ENCODE measurements around the gene AMY1C. TPM values are rescaled to one million over a fixed set of nuclear protein-coding genes. Genes with fewer than 3 reads are reported as not detected.
A peak's percentile ranks its signal among the peaks of the same experiment; 100 is the strongest.
"Not testable (repeated sequence)": the region's sequence is repeated elsewhere in the genome, so short reads cannot be mapped to it uniquely, and the experiment has no call there.

The AMY1C gene
- total RNA-seq (ENCODE audit: insufficient read depth, low replicate concordance): not detected

DNA sequence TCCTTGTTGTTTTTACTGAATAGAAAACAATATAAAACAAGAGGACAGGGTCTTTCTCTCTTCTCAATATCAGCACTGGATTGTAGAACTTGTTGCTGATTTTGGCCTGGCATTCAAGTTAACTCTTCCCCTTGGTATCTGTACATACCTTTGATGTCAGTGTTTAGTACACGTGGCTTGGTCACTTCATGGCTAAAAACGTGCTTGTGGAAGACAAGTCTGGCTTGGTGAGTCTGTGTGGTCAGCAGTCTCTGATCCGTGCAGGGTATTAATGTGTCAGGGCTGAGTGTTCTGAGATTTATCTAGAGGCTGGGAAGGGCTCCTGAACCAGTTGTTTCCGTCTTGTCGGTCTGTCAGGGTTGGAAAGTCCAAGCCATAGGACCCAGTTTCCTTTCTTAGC lies at the start of gene AMY1C:
TSS of gene AMY1C (plus strand) at position 301 of the 400 bp plus-strand sequence. CDS start 572 bp downstream, outside the sequence.
- DNase-seq (ENCODE audit: low spot score): not testable (repeated sequence)

DNA sequence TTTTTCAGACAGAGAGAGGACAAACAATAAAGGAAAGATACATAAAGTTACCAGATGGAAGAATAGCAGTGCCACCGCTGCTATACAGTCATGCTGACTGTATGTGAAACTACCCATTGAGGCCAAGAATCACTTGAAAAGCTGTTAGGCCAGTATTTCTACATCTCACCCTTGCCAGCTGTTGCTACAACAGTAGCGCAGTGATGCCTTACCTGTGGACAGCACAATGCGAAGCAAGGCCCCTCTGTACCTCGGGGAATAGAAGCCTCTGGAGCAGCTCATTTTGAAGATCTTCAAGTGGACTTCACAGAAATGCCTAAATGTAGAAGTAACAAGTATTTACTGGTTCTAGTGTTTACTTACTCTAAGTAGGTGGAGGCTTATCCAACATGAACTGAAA lies 49.0 kb upstream of the AMY1C start:
- not testable (repeated sequence) for DNase-seq (ENCODE audit: low spot score)

DNA sequence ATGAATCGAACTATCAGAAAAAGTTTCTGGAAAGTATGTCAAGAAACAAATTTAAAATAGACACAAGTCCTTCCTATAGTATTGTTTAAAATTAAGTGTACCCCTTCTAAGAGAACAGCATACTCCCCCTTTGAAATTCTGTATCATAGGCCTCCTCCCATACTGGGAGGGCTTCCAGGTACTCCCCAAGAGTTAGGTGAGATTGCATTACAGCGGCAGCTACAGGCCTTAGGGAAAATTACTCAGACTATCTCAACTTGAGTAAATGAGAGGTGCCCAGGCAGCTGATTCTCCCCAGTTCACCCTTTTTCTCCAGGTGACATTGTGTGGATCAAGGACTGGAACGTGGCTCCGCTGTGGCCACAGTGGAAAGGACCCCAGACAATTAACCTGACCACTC lies 48.4 kb upstream of the AMY1C start:
- DNase-seq (ENCODE audit: low spot score): not testable (repeated sequence)

DNA sequence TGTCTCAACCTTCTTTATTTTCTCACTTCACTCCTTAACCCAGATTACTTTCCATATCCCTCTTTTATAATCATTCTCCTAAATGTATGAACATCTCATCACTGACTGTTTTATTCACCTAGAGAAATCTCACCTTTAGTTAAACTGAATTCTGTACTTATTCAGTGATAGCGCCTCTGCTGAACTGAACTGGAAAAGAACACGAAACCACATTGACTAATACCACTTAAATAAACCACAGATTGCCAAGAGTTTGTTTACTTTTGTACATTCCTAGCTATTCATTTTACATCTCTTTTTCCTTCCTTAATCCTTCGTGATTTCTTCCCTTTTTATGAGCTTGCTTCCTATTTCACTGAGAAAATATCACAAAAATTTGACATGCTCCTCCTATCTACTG lies 42.0 kb upstream of the AMY1C start:
- not testable (repeated sequence) for DNase-seq (ENCODE audit: low spot score)

DNA sequence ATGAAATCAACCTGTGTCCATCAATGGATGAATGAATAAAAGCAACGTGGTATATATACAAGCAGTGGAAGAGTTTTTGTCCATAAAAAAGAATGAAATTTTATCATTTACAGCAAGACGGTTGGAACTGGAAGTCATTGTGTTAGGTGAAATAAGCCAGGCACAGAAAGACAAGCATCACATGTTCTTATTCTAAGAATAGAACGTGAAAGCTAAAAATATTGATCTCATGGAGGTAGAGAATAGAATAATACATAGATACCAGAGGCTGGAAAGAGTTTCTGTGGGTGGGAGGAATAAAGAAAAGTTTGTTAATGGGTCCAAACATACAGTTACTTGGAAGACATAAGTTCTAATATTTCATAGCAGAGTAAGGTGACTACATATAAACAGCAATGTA lies 39.3 kb upstream of the AMY1C start:
- not testable (repeated sequence) for DNase-seq (ENCODE audit: low spot score)

DNA sequence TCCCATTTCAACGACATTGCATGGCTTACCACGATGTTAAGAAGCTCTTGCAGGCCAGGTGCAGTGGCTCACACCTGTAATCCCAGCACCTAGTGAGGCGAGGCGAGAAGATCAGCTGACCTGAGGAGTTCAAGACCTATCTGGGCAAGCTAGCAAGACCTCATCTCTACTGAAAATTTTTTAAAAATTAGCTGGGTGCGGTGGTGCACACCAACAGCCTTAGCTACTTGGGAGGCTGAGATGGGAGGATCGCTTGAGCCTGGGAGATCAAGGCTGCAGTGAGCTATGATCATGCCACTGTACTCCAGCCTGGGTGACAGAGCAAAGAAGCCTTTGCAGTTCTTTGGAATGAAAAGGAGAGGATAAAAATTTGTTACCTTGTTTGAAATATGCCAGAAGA lies 32.3 kb upstream of the AMY1C start:
- not testable (repeated sequence) for DNase-seq (ENCODE audit: low spot score)

DNA sequence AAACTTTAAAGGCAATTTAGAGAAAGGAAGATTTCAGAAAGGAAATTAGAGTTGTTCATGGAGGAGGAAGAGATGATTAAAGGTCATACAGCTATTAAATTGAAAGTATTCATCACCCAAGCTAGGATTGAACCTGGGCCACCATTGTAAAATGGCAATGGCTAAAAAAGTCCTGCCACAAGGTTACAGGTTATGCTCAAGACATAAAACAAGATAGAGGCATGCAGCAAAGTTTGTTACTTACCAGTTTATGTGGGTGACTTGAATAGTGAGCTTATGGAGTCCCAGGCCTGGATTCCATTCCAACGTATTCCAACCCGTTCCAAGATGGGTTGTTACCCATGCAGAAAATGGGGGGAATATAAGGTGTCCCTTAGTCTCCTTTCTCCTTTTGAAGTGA lies 28.2 kb upstream of the AMY1C start:
- DNase-seq (ENCODE audit: low spot score): not testable (repeated sequence)

DNA sequence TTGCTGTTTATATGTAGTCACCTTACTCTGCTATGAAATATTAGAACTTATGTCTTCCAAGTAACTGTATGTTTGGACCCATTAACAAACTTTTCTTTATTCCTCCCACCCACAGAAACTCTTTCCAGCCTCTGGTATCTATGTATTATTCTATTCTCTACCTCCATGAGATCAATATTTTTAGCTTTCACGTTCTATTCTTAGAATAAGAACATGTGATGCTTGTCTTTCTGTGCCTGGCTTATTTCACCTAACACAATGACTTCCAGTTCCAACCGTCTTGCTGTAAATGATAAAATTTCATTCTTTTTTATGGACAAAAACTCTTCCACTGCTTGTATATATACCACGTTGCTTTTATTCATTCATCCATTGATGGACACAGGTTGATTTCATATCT lies 14.4 kb upstream of the AMY1C start:
- not testable (repeated sequence) for DNase-seq (ENCODE audit: low spot score)

DNA sequence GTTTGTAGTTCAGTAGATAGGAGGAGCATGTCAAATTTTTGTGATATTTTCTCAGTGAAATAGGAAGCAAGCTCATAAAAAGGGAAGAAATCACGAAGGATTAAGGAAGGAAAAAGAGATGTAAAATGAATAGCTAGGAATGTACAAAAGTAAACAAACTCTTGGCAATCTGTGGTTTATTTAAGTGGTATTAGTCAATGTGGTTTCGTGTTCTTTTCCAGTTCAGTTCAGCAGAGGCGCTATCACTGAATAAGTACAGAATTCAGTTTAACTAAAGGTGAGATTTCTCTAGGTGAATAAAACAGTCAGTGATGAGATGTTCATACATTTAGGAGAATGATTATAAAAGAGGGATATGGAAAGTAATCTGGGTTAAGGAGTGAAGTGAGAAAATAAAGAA lies 11.7 kb upstream of the AMY1C start:
- DNase-seq (ENCODE audit: low spot score): not testable (repeated sequence)

DNA sequence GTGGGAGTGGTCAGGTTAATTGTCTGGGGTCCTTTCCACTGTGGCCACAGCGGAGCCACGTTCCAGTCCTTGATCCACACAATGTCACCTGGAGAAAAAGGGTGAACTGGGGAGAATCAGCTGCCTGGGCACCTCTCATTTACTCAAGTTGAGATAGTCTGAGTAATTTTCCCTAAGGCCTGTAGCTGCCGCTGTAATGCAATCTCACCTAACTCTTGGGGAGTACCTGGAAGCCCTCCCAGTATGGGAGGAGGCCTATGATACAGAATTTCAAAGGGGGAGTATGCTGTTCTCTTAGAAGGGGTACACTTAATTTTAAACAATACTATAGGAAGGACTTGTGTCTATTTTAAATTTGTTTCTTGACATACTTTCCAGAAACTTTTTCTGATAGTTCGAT lies 5.2 kb upstream of the AMY1C start:
- not testable (repeated sequence) for DNase-seq (ENCODE audit: low spot score)

DNA sequence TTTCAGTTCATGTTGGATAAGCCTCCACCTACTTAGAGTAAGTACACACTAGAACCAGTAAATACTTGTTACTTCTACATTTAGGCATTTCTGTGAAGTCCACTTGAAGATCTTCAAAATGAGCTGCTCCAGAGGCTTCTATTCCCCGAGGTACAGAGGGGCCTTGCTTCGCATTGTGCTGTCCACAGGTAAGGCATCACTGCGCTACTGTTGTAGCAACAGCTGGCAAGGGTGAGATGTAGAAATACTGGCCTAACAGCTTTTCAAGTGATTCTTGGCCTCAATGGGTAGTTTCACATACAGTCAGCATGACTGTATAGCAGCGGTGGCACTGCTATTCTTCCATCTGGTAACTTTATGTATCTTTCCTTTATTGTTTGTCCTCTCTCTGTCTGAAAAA lies 4.7 kb upstream of the AMY1C start:
- DNase-seq (ENCODE audit: low spot score): not testable (repeated sequence)

DNA sequence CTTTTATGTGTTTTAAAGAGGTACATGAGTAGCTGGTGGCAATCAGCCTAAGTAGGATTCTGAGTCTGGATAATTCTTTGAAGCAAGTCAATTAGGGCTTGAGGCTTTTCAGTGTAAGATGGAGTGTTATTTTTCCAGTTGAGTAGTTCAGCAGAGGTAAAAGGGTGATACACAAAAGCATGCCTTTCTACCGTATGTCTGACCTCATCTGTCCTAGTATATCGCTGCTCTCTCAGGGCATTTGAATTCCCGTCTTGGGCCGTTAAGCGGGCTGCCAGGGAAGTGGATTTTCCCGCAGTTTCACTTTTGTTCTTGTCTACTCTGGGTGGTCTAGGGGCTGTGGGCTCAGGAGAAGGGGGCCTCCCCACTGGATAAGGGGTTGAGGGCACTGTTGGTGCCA lies 1.4 kb upstream of the AMY1C start:
- DNase-seq (ENCODE audit: low spot score): not testable (repeated sequence)

DNA sequence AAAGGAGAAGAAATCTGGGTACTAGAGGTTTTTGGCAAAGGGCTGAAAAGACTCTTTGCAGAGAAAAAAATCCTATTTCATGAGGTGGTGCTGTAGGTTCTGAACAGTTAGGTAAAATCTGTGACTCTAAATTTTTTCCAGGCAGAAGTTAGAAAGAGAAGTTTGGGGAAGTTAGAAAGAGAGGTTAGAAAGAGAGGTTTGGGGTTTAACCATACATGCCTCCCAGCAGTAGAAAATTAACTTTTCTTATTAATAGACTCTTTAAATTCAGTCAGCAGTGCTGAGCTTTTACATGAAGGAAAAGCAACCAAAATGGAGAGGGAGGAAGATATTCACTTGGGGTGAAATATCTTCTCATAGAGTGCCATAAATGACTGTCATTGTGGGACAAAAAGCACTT lies 12.2 kb downstream of the AMY1C start:
- DNase-seq (ENCODE audit: low spot score): no peak

DNA sequence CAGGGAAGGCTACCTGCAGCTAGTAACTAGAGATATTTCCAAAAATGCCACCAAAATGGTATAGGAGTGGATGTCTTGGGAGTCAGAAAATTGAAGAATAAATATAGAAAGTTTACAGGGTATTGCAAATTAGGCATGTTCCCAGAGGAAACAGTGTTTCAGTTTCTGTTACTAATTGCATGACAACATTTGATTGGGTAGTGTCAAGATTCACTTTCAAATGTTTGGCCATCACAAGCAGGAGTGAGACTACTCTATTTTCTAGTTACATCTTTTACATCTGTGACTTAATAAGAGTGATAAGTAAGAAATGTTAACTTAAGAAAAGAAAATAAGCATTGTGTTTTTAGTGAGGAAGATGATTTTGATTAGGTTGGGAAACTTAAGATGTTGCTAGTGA lies 30.2 kb downstream of the AMY1C start:
- DNase-seq (ENCODE audit: low spot score): no peak

DNA sequence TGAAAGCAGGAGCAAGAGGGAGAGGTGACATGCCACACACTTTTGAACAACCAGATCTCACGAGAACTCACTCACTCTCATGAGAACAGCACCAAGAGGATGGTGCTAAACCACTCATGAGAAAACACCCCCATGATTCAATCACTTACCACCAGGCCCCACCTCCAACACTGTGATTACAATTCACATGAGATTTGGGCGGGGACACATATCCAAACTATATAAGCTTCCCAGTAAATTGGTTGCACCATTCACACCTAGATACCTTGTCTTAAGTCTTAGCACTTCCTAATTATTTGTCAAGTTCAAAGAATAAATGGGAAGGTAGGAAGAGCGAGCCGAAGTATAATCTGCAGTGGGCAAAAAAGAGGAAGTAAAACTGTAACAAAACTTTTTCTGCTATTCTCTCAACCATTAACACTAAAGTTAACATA lies 34.3 kb downstream of the AMY1C start:
- no peak for DNase-seq (ENCODE audit: low spot score)

DNA sequence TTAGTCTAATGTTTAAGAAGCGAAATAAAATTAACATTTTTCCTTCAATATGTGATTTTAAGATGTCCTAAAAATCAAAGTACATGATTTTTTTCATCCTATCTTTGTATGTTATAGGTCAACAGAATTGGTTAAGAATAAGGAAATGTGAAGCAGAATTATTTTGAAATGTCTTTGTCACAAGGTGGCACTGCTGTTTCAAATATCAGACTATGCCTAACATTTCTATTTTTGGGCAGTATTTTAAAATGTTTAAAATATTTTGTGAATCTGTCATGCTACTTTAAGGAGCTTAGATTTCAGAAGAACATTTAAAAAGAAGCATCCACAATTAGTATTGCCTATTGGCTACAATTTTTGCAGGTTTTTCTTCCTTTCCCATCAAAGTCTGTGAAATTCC lies 38.7 kb downstream of the AMY1C start:
- peak; percentile 57 for DNase-seq (ENCODE audit: low spot score)

DNA sequence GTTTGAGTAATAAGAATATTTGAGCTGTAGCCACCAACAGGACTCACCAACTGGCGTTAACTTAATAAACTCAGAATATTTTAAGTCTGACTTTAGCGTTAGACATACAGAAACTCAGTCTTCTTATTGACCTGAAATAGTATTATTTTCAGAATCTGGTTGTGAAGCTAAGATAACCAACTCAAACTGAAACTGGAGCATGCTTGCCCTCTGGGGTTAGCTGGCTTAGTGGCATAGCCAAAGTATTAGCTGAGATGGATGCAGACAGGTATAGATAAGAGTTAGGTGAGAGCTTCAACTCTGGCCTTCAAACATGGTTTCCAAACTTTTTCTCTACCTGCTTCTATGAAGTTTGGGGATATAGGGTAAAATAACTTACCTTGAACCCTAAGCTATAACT lies 40.5 kb downstream of the AMY1C start:
- no peak for DNase-seq (ENCODE audit: low spot score)

Other genes starting within 250 kb of the AMY1C start
- gene RNPC3, start 224.2 kb upstream of the AMY1C start, total RNA-seq (ENCODE audit: insufficient read depth, low replicate concordance): 9.6 TPM
- 43.1 TPM for gene AMY2B, start 178.3 kb upstream of the AMY1C start, total RNA-seq (ENCODE audit: insufficient read depth, low replicate concordance)
- 26.2 TPM for gene AMY2A, start 132.5 kb upstream of the AMY1C start, total RNA-seq (ENCODE audit: insufficient read depth, low replicate concordance)
- 0.48 TPM for gene AMY1A, start 94.1 kb upstream of the AMY1C start, total RNA-seq (ENCODE audit: insufficient read depth, low replicate concordance)
- 0.48 TPM for gene AMY1B, start 53.7 kb upstream of the AMY1C start, total RNA-seq (ENCODE audit: insufficient read depth, low replicate concordance)